HepG2 (cell line): ENCODE measurements around the gene IL1A. TPM values are rescaled to one million over a fixed set of nuclear protein-coding genes. Genes with fewer than 3 reads are reported as not detected.

Experiments used
- CSRNP2 ChIP-seq: sonication (generic); formaldehyde crosslinking; conservative IDR thresholded peaks from 2 replicates; pipeline ENCODE4 v1.8.0; 2022; ENCODE audit warnings: low read depth, missing genetic modification reagents
- CTCF ChIP-seq: sonication (generic); formaldehyde crosslinking; IDR thresholded peaks from 2 replicates; pipeline ENCODE4 v1.5.0; 2020; ENCODE audit warnings: mild to moderate bottlenecking, missing genetic modification reagents, moderate library complexity
- E2F2 ChIP-seq: sonication (generic); formaldehyde crosslinking; IDR thresholded peaks from 2 replicates; pipeline ENCODE4 v1.4.0; 2020; ENCODE audit warnings: missing genetic modification reagents, borderline replicate concordance
- FOXM1 ChIP-seq: sonication (generic); formaldehyde crosslinking; IDR thresholded peaks from 2 replicates; pipeline ENCODE4 v1.5.0; 2020; ENCODE audit warnings: missing genetic modification reagents
- KIAA2018 ChIP-seq: sonication (generic); formaldehyde crosslinking; IDR thresholded peaks from 2 replicates; pipeline ENCODE4 v1.5.0; 2020; ENCODE audit warnings: mild to moderate bottlenecking, missing genetic modification reagents, borderline replicate concordance
- TCF7 ChIP-seq: sonication (generic); IDR thresholded peaks from 2 replicates; pipeline ENCODE4 v1.6.1; 2016; ENCODE audit warnings: antibody characterized with exemption, low read depth
- ZFP91 ChIP-seq: sonication (generic); formaldehyde crosslinking; IDR thresholded peaks from 2 replicates; pipeline ENCODE4 v1.9.0; 2022; ENCODE audit warnings: missing genetic modification reagents, mild to moderate bottlenecking, borderline replicate concordance
- ZIK1 ChIP-seq: sonication (generic); formaldehyde crosslinking; IDR thresholded peaks from 2 replicates; pipeline ENCODE4 v1.5.0; 2020; ENCODE audit warnings: mild to moderate bottlenecking, low read depth, missing genetic modification reagents, borderline replicate concordance
- ZKSCAN1 ChIP-seq: fragments of 150-350 bp; IDR thresholded peaks from 2 replicates; pipeline ENCODE4 v1.6.1; 2014; ENCODE audit warnings: low read length
- polyA plus RNA-seq, 8 experiments: library from polyadenylated mRNA; depleted of rRNA in 3 of 8; stranded (reverse) in 7 of 8; unstranded in 1 of 8; fragments of >200 nt; fragmentation: Illumina TruSeq in 4 of 8; extraction: Trizol in 4 of 8; gene quantifications; 2 replicates each; pipeline versions ENCODE4 v1.2.1 to v1.2.3, GENCODE V29; 2011 to 2016; ENCODE audit warnings: low read depth in 4 of 8, missing spikeins in 1 of 8, mixed read lengths in 1 of 8; ENCODE audit not compliant: insufficient read depth in 1 of 8
- total RNA-seq, 5 experiments: library from RNA; depleted of rRNA; stranded (reverse); fragments of >200 nt; fragmentation: Illumina TruSeq; extraction: Trizol; gene quantifications; 2 replicates each; pipeline ENCODE4 v1.2.3, GENCODE V29; 2016; ENCODE audit warnings: low read depth in 1 of 5

Gene IL1A
- total and polyA plus RNA-seq, 2 of the 13 experiments (the other 11 are each of a cell fraction or from before 2014, with no cell fraction given): not detected

- TF ChIP-seq CTCF (CRISPR knock-in tag) (peak; percentile 57), ZFP91 (peak; percentile 86; the same call in 1 of the 2 replicates), TCF7 (peak; percentile 13; the same call in 1 of the 2 replicates), KIAA2018 (CRISPR knock-in tag) (no peak), ZIK1 (0 out of 2 replicates have a peak, but pooled peaks have one; percentile 18), E2F2 (CRISPR knock-in tag) (0 out of 2 replicates have a peak, but pooled peaks have one; percentile 59), ZKSCAN1 (no peak), FOXM1 (CRISPR knock-in tag) (peak; percentile 99), CSRNP2 (CRISPR knock-in tag) (peak; percentile 96)
These were observed 19.9 kb downstream of the IL1A start, which contains the start of gene CKAP2L (continued) for GRCh38 chr2:112764071-112765044.
